Endothelial cell (in vitro differentiated cells): ENCODE measurements around the gene NT5C2. TPM values are rescaled to one million over a fixed set of nuclear protein-coding genes. Genes with fewer than 3 reads are reported as not detected.

ENCODE experiments used
- DNase-seq: peaks from one replicate; pipeline ENCODE4 v3.0.0; 2021; ENCODE audit warnings: low spot score
- H3K27ac Mint-ChIP-seq: one replicate; pipeline ENCODE4 v1.8.0; 2021; ENCODE audit warnings: mixed read lengths, inconsistent platforms; ENCODE audit not compliant: unreplicated experiment
- H3K27me3 Mint-ChIP-seq: one replicate; pipeline ENCODE4 v1.8.0; 2021; ENCODE audit warnings: mild to moderate bottlenecking, moderate library complexity, mixed read lengths, inconsistent platforms; ENCODE audit not compliant: unreplicated experiment
- H3K36me3 Mint-ChIP-seq: one replicate; pipeline ENCODE4 v1.8.0; 2021; ENCODE audit warnings: mild to moderate bottlenecking, low read depth, mixed read lengths, inconsistent platforms; ENCODE audit not compliant: unreplicated experiment
- H3K4me1 Mint-ChIP-seq: one replicate; pipeline ENCODE4 v1.8.0; 2021; ENCODE audit warnings: mild to moderate bottlenecking, mixed read lengths, inconsistent platforms; ENCODE audit not compliant: unreplicated experiment
- H3K4me3 Mint-ChIP-seq: one replicate; pipeline ENCODE4 v1.8.0; 2021; ENCODE audit warnings: mild to moderate bottlenecking, mixed read lengths, inconsistent platforms; ENCODE audit not compliant: unreplicated experiment
- H3K9me3 Mint-ChIP-seq: one replicate; pipeline ENCODE4 v1.8.0; 2021; ENCODE audit warnings: mixed read lengths, inconsistent platforms; ENCODE audit not compliant: unreplicated experiment
- total RNA-seq: library from RNA; stranded (reverse); fragmentation: NEBNext Ultra II Directional; extraction: Animal tissue kit (Norgen Biotek cat#: 25700); gene quantifications from one replicate; pipeline ENCODE4 v1.2.1, GENCODE V29; 2021; ENCODE audit not compliant: unreplicated experiment
- TF ChIP-seq, protein P1 (sequence below): fragments of 200-600 bp; sonication (generic); IDR thresholded peaks from one replicate; pipeline ENCODE4 v1.5.0; 2021; ENCODE audit warnings: antibody characterized with exemption; ENCODE audit not compliant: unreplicated experiment

The NT5C2 gene
- total RNA-seq, 1 donor from 2014 or later = 88.2 TPM

GRCh38 chr10:103111918-103112877 is 80.9 kb downstream of the NT5C2 start:
- Mint-ChIP-seq H3K36me3 (no peaks in the 10 kb centered on the region), H3K4me3 (no peak overlapping the region), H3K27ac (no peak overlapping the region), H3K27me3 (no peaks in the 10 kb centered on the region), H3K4me1 (no peaks in the 10 kb centered on the region), H3K9me3 (no peaks in the 10 kb centered on the region)
- no peak for DNase-seq
- TF ChIP-seq, protein P1, sequence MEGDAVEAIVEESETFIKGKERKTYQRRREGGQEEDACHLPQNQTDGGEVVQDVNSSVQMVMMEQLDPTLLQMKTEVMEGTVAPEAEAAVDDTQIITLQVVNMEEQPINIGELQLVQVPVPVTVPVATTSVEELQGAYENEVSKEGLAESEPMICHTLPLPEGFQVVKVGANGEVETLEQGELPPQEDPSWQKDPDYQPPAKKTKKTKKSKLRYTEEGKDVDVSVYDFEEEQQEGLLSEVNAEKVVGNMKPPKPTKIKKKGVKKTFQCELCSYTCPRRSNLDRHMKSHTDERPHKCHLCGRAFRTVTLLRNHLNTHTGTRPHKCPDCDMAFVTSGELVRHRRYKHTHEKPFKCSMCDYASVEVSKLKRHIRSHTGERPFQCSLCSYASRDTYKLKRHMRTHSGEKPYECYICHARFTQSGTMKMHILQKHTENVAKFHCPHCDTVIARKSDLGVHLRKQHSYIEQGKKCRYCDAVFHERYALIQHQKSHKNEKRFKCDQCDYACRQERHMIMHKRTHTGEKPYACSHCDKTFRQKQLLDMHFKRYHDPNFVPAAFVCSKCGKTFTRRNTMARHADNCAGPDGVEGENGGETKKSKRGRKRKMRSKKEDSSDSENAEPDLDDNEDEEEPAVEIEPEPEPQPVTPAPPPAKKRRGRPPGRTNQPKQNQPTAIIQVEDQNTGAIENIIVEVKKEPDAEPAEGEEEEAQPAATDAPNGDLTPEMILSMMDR = no peak

GRCh38 chr10:103111031-103111917 is 81.8 kb downstream of the NT5C2 start:
- no peak overlapping the region for H3K4me3 Mint-ChIP-seq
- H3K27me3 Mint-ChIP-seq = no peaks in the 10 kb centered on the region
- H3K36me3 Mint-ChIP-seq = no peaks in the 10 kb centered on the region
- H3K9me3 Mint-ChIP-seq = no peaks in the 10 kb centered on the region
- H3K4me1 Mint-ChIP-seq = no peaks in the 10 kb centered on the region
- H3K27ac Mint-ChIP-seq = no peak overlapping the region
- TF ChIP-seq, protein P1 = no peak
- no peak for DNase-seq

DNA sequence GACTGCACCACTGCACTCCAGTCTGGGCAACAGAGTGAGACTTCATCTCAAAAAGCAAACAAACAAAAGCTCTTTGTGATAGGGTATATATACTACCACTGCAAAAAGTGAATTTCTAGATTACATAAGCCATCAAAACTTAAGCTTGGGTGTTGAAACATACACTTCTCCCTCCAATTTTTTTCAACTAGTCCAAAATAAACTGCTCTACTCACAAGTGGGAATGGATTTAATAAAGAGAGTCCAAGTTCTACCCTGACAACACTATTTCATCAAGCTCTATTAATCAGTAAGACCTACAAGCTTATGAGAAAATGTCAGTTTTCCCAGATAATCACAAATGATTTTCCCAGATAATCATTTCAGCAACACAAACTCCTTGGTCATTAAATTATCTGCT is 82.7 kb downstream of the NT5C2 start:
- no peaks in the 10 kb centered on the region for H3K27me3 Mint-ChIP-seq
- no peaks in the 10 kb centered on the region for H3K36me3 Mint-ChIP-seq
- no peak for DNase-seq
- no peaks in the 10 kb centered on the region for H3K9me3 Mint-ChIP-seq
- no peak overlapping the region for H3K4me3 Mint-ChIP-seq
- no peaks in the 10 kb centered on the region for H3K4me1 Mint-ChIP-seq
- H3K27ac Mint-ChIP-seq = no peak overlapping the region
- TF ChIP-seq, protein P1 = no peak

- TF ChIP-seq, protein P1 = no peak
- Mint-ChIP-seq H3K9me3 (no peaks in the 10 kb centered on the region), H3K27me3 (no peaks in the 10 kb centered on the region), H3K36me3 (no peaks in the 10 kb centered on the region), H3K4me1 (no peaks in the 10 kb centered on the region), H3K4me3 (no peak overlapping the region), H3K27ac (no peak overlapping the region)
- DNase-seq = no peak
Observed at GRCh38 chr10:103109821-103110220, 83.3 kb downstream of the NT5C2 start.
